HUES64 (cell line): ENCODE measurements around the gene ACP6.

ENCODE experiments used
- H3K27ac ChIP-seq: 2 replicates; pipeline ENCODE4 v1.7.0; 2013; ENCODE audit warnings: low read depth, low read length, inconsistent platforms
- H3K27me3 ChIP-seq: 2 replicates; pipeline ENCODE4 v1.6.1; 2013; ENCODE audit warnings: mild to moderate bottlenecking, low read length; ENCODE audit not compliant: insufficient read depth
- H3K36me3 ChIP-seq: 2 replicates; pipeline ENCODE4 v1.6.1; 2013; ENCODE audit warnings: mild to moderate bottlenecking, low read length; ENCODE audit not compliant: insufficient read depth
- H3K4me1 ChIP-seq: 2 replicates; pipeline ENCODE4 v1.6.1; 2013; ENCODE audit warnings: mild to moderate bottlenecking, low read length, moderate library complexity; ENCODE audit not compliant: insufficient read depth
- H3K4me3 ChIP-seq: 2 replicates; pipeline ENCODE4 v1.5.1; 2013; ENCODE audit warnings: mild to moderate bottlenecking, low read length, moderate library complexity
- H3K9ac ChIP-seq: 2 replicates; pipeline ENCODE4 v1.6.1; 2013; ENCODE audit warnings: mild to moderate bottlenecking, low read depth, low read length
- H3K9me3 ChIP-seq: 2 replicates; pipeline ENCODE4 v1.6.1; 2013; ENCODE audit warnings: low read depth, low read length; ENCODE audit not compliant: insufficient read depth
- WGBS: fragments of 150-250, 120-280 bp; methylation state at CpG from one replicate; pipeline ENCODE4 v1.1.7; 2013; ENCODE audit warnings: missing lambda C conversion rate; 5-methylcytosine and 5-hydroxymethylcytosine counted together

Gene ACP6

GRCh38 chr1:147647796-147648633 lies 22.3 kb downstream of the ACP6 start:
- Histone ChIP-seq H3K27me3 (no peaks in the 10 kb centered on the region), H3K36me3 (peaks cover 63% of the 10 kb centered on the region), H3K9ac (no peak overlapping the region), H3K9me3 (no peaks in the 10 kb centered on the region), H3K4me1 (no peaks in the 10 kb centered on the region; the same call in 1 of the 2 replicates), H3K4me3 (no peak overlapping the region), H3K27ac (no peak overlapping the region)
- WGBS: 95% methylated on average over 13 of the region's 13 CpGs

DNA sequence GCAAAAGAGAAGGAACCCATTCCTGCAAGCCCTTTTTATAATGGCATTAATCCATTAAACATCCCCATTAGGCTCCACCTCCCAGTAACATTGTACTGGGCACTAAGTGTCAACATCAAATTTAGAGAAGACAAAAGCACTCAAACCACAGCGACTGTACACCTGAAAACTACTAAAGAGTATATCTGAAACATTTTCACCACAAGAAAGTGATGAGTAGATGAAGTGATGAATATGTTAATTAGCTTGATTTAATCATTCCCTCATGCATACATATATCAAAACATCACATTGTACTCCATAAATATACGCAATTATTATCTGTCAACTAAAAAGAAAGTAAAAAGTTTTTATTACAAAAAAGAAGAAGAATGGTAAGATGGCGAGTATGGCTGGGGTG lies 26.4 kb downstream of the ACP6 start:
- no peaks in the 10 kb centered on the region for H3K9me3 ChIP-seq
- no peaks in the 10 kb centered on the region for H3K27me3 ChIP-seq
- H3K9ac ChIP-seq: no peak overlapping the region
- H3K36me3 ChIP-seq: peaks cover 33% of the 10 kb centered on the region
- 94% methylated on average over 2 of the region's 3 CpGs for WGBS
- H3K4me1 ChIP-seq: peaks cover 8% of the 10 kb centered on the region; the same call in 1 of the 2 replicates
- no peak overlapping the region for H3K4me3 ChIP-seq
- H3K27ac ChIP-seq: no peak overlapping the region

DNA sequence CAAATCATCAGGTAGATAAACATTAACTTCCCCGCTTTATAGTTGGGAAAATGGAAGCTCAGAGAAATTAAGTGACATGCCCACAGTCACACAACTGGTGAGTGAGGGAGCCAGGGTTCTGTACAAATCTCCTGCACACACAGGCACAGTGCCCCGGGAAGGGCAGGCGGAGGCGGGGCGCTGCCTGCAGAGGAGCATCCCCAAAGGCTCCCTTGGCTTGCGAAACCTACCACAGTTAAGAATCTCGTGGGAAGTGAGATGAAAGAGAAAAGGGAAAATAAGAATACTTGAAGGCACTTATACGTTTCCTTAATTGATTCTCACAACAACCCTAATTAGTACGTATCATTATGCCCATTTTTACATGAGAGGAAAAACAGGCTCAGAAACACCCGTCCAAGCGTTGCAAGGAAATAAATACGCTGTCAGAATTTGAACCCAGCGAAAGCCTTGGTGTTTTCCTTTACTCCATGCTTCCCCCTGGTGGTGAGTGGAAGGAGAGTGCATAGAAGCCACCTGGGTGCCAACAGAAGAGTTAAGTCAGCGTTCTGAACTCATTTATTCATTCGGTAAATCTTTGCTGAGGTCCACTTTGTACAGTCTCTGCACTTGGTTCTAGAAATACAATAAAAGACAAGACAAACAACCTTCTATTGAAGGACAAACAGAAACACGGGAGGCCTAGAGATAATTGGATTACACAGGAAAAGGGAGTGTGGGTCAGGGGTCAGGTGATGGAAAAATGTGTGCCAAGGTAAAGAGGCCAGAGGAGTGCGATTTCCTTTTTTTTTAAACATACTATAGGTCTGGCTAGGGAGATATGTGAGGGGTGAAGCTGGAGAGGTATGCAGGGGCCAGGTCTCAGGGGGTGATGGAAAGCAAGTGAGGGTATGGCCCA lies 28.4 kb downstream of the ACP6 start:
- H3K9ac ChIP-seq: no peak overlapping the region
- H3K27me3 ChIP-seq: no peaks in the 10 kb centered on the region
- H3K4me3 ChIP-seq: no peak overlapping the region
- WGBS: 80% methylated on average over 17 of the region's 17 CpGs
- peaks cover 8% of the 10 kb centered on the region; the same call in 1 of the 2 replicates for H3K4me1 ChIP-seq
- H3K9me3 ChIP-seq: no peaks in the 10 kb centered on the region
- no peak overlapping the region for H3K27ac ChIP-seq
- H3K36me3 ChIP-seq: peaks cover 18% of the 10 kb centered on the region

DNA sequence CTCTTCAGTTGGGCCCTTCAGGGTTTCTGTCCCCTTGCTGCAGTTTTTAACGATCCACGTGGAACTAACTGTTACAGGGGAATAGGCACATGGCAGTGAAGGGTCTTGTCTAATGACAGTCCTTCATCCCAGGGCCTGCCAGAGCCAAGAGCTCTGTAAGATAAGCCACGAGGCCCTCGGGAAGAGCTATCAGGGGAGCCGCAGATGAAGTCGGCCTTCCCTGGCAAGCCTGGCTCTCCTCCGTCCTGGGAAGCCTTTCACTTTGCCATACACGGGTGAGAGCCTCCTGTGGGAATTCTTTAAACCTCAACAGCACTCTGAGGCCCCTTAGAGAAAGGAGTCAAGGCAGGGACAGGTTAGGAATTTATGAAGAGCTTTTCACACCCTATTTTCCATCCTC lies 29.0 kb downstream of the ACP6 start:
- H3K27ac ChIP-seq: no peak overlapping the region
- H3K27me3 ChIP-seq: no peaks in the 10 kb centered on the region
- WGBS: 82% methylated on average over 8 of the region's 8 CpGs
- peaks cover 18% of the 10 kb centered on the region for H3K36me3 ChIP-seq
- H3K4me3 ChIP-seq: no peak overlapping the region
- H3K9ac ChIP-seq: no peak overlapping the region
- peaks cover 8% of the 10 kb centered on the region; the same call in 1 of the 2 replicates for H3K4me1 ChIP-seq
- no peaks in the 10 kb centered on the region for H3K9me3 ChIP-seq

DNA sequence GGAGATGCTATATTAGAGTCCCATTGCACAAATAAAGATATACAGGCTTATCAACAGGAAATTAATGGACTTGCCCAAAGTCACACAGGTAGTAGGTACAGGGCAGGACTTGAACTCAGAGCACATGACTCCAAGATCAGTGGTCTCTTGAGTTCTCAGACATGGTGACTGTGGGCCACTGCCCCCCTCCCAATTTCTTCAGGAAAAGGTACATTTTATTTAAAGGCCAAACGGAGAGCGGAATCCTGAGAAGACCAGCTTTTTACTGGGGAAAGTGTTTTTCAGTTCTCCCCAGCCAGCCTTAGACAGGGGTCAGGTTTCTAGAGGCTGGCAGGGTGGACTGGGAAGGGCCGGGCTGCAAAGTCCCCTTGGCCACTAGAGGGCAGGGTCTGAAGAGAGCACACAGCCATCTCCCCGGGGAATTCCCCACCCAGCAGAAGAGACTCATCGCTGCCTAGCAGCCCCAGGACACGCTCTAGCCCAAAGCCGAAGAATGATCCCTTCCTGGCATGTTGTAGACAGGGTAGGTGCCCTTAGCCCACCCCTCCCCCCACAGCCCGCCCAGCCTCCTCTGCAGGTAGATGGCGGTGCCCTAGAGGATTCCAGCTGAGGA lies 29.7 kb downstream of the ACP6 start:
- no peak overlapping the region for H3K27ac ChIP-seq
- 25% methylated on average over 9 of the region's 9 CpGs for WGBS
- no peak overlapping the region for H3K4me3 ChIP-seq
- peaks cover 16% of the 10 kb centered on the region for H3K36me3 ChIP-seq
- no peak overlapping the region for H3K9ac ChIP-seq
- H3K4me1 ChIP-seq: peaks cover 8% of the 10 kb centered on the region; the same call in 1 of the 2 replicates
- no peaks in the 10 kb centered on the region for H3K27me3 ChIP-seq
- no peaks in the 10 kb centered on the region for H3K9me3 ChIP-seq

DNA sequence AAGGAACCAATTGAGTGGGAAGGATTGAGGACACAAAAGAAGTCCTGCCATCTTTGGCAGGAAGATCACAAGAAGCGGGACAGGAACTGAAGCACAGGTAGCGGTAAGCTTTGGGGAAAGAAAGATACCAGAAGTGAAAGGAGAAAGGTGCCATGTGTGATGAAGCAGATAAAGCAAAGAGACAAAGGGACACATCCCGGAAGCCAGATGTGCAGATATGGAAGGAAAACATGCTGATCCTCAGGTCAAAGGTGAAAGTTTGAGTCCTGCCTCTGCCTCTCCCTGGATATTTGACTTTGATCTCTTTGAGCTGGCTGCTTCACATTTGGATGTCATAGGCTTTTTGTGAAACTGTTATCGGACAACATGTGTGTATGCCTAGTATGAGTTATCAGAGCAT lies 34.0 kb downstream of the ACP6 start:
- no peak overlapping the region for H3K9ac ChIP-seq
- H3K9me3 ChIP-seq: no peaks in the 10 kb centered on the region
- 93% methylated on average over 4 of the region's 4 CpGs for WGBS
- H3K27ac ChIP-seq: no peak overlapping the region
- H3K36me3 ChIP-seq: no peaks in the 10 kb centered on the region
- H3K4me1 ChIP-seq: peaks cover 6% of the 10 kb centered on the region; the same call in 1 of the 2 replicates
- no peak overlapping the region for H3K4me3 ChIP-seq
- H3K27me3 ChIP-seq: no peaks in the 10 kb centered on the region

GRCh38 chr1:147635342-147635741 lies 35.0 kb downstream of the ACP6 start:
- H3K9ac ChIP-seq: no peak overlapping the region
- H3K27me3 ChIP-seq: no peaks in the 10 kb centered on the region
- no peak overlapping the region for H3K4me3 ChIP-seq
- whole genome bisulfite sequencing: 100% methylated on average over 1 of the region's 1 CpG
- no peaks in the 10 kb centered on the region for H3K9me3 ChIP-seq
- H3K36me3 ChIP-seq: no peaks in the 10 kb centered on the region
- peaks cover 1% of the 10 kb centered on the region; the same call in 1 of the 2 replicates for H3K4me1 ChIP-seq
- no peak overlapping the region for H3K27ac ChIP-seq

DNA sequence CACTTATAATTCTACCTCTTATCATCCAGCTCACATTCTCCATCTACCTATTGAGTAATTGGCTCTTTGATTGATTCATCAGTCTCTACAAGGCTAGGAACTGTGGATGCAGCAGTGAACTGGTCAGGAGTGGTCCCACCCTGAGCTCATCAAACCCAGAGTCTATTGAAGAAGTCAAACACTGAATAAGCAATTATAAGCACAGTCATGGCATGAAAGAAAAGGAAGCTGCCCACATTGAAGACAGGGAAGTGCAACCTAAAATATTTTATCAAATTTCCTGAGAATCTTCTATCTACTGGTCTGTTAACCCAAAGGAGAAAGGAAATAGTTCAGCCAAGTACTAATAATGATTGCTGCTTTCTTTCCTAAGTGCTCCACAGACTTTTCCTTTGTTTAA lies 35.7 kb downstream of the ACP6 start:
- H3K4me3 ChIP-seq: no peak overlapping the region
- H3K9me3 ChIP-seq: no peaks in the 10 kb centered on the region
- H3K27ac ChIP-seq: no peak overlapping the region
- H3K4me1 ChIP-seq: no peaks in the 10 kb centered on the region
- no peaks in the 10 kb centered on the region for H3K36me3 ChIP-seq
- no peak overlapping the region for H3K9ac ChIP-seq
- no peaks in the 10 kb centered on the region for H3K27me3 ChIP-seq

DNA sequence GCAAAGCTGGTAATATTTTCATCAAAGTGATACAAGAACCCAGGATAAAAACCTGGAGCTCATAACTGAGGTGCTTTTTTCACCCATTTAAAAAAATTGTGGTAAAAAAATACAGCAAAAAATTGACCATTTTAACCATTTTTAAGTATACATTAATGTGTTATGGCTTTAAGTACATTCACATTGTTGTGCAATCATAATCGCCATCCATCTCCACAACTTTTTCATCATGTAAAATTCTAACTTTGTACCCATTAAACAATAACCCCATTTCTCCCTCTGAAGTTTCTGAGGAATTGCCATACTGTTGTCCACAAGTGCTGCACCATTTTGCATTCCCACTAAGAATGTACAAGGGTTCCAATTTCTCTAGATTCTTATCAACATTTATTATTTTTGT lies 36.6 kb downstream of the ACP6 start:
- Histone ChIP-seq H3K4me1 (no peaks in the 10 kb centered on the region), H3K4me3 (no peak overlapping the region), H3K27ac (no peak overlapping the region), H3K27me3 (no peaks in the 10 kb centered on the region), H3K36me3 (no peaks in the 10 kb centered on the region), H3K9me3 (no peaks in the 10 kb centered on the region), H3K9ac (no peak overlapping the region)
- WGBS: 90% methylated on average over 1 of the region's 1 CpG

DNA sequence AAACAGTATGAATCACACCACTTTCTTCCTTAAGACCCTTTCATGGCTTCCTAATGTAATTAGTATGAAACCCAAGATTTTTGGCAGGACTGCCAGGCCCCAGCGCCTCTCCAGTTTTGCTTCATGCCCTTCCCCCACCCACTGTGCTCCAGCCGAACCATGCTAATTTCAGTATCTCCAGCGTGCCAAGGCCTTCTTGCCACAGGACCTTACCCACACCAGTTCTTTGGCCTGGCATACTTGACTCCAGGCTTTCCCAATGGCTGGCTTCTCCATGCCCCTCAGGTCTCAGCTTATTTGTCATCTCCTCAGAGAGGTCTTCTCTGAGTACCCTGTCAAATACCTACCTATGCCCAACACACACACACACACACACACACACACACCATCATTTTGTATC lies 38.5 kb downstream of the ACP6 start:
- Histone ChIP-seq H3K27ac (no peak overlapping the region), H3K36me3 (no peaks in the 10 kb centered on the region), H3K27me3 (no peaks in the 10 kb centered on the region), H3K9me3 (no peaks in the 10 kb centered on the region), H3K9ac (no peak overlapping the region), H3K4me3 (no peak overlapping the region), H3K4me1 (no peaks in the 10 kb centered on the region)
- WGBS: 88% methylated on average over 3 of the region's 3 CpGs

DNA sequence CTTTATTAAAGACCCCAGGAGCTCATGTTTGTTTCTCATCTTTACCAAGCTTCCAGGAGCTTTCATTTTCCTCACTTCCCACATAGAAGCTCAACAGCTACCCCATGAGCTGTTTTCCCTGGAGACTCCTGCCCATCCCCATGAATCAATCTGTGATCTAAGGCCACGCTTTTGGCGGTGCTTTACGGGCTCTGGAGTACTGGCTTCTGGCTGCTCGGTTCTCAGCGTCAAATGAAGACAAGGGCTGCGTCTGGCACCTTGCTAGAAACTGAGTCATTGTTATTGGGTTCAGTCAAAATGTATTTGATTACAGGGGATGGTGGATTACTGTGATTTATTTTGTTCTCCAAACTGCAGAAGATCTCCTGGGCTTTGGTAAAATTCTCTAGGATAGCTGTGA lies 39.9 kb downstream of the ACP6 start:
- Histone ChIP-seq H3K9ac (no peak overlapping the region), H3K4me1 (peaks cover 3% of the 10 kb centered on the region; the same call in 1 of the 2 replicates), H3K36me3 (peaks cover 7% of the 10 kb centered on the region; the same call in 1 of the 2 replicates), H3K27ac (no peak overlapping the region), H3K27me3 (no peaks in the 10 kb centered on the region), H3K9me3 (no peaks in the 10 kb centered on the region), H3K4me3 (no peak overlapping the region)
- WGBS: 92% methylated on average over 6 of the region's 6 CpGs
